Activated effector memory CD4-positive, alpha-beta T cell treated with anti-CD3 and anti-CD28 coated beads, Interleukin-2, amount 50 U/mL, for 16 hours (primary cell): ENCODE data around the gene WDR75.
"Not testable (repeated sequence)": the region's sequence is repeated elsewhere in the genome, so short reads cannot be mapped to it uniquely, and the experiment has no call there.

Source experiments
- DNase-seq: peaks from one replicate; pipeline ENCODE4 v3.0.0-alpha.2; 2020

The WDR75 gene

DNA sequence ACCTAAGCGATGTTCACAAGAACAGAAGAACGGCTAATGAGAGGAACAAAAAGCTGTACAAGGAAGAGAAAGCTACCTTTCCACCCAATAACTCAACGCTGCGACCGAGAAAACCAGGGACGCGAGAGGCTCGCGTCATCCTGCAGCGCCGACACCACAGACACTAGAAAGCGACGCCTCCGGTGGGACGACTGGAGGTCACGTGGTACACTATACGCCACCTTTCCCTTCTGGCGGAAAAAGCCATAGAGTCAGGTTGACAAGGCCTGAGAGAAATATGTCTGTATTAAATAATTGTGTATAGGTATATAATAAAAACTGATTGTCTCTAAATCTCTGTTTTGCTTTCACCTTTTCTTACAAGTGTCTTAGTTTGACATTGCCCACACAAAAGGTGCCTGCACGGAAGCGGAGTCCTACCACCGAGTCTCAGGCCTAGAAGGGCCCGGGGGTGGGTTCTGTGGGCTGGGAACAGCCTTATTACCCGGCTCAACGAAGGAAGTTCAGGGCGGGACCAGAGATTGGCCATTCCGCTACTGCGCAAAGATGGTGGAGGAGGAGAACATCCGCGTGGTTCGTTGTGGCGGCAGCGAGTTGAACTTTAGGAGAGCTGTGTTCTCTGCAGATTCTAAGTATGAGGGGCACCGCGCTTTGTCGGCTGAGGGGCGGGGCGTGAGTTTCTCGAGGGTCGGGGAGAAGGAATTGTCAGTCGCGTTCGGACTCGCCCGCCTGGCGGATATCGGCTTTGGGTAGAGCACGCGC, at the start of gene WDR75:
WDR75 (plus strand) TSS at position 528 of the 762 bp plus-strand sequence; CDS start at position 547, 19 bp downstream.
- peak; percentile 97 for DNase-seq

DNA sequence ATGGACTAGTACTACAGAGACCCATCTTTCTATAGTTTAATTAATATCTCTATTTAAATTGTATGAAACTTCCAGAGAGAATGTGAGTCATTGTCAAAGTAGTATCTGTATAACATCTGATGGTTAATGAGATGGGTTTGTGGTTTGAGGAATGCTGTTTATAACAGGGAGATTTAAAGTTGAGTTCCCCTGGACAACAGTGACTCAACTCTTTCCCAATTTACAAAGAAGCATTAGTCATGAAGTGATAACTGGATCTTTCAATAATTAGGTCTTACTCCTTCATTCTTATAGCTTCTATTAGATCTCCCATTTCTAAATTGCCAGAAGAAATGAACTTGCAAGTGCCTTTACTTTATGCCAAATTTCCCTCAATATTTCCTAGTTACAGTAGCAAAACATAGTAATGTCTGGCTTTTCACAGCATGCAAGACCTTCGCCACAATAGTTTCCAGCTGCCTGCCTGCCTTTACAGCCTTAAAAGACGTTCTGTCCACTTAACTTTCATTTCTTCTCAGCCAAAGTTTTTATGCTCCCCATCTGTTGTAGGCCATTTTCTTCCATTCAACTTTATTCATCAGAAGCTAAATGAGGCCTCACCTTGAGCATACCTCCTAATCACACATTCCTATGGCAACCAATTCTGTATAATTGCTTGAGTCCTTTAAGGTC, 47.7 kb upstream of the WDR75 start:
- DNase-seq: no peak

DNA sequence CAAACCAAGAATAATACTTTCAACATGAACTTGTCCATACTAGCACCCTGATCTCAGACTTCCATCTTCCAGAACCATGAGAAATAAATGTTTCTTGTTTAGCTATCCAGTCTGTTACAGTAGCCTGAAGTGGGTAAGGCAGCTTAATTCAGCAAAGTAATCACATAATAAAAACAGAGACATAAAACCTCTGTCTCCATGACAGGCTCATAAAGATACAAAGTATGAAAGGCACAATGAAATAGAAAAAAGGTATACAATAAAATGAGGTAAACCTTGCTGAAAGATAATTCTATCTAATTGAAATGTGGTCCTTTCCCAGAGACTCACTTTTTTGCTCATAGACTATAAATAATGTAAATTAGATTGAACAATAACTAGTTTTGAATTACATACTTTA, 46.7 kb upstream of the WDR75 start:
- no peak for DNase-seq

DNA sequence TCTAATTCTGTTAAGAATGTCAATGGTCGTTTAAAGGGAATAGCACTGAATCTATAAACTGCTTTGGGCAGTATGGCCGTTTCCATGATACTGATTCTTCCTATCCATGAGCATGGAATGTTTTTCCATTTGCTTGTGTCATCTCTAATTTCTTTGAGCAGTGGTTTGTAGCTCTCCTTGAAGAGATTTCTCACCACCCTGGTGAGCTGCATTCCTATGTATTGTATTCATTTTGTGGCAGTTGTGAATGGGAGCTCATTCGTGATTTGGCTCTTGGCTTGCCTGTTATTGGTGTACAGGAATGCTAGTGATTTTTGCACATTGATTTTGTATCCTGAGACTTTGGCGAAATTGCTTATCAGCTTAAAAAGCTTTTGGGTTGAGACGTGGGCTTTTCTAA, 38.3 kb upstream of the WDR75 start:
- no peak for DNase-seq

DNA sequence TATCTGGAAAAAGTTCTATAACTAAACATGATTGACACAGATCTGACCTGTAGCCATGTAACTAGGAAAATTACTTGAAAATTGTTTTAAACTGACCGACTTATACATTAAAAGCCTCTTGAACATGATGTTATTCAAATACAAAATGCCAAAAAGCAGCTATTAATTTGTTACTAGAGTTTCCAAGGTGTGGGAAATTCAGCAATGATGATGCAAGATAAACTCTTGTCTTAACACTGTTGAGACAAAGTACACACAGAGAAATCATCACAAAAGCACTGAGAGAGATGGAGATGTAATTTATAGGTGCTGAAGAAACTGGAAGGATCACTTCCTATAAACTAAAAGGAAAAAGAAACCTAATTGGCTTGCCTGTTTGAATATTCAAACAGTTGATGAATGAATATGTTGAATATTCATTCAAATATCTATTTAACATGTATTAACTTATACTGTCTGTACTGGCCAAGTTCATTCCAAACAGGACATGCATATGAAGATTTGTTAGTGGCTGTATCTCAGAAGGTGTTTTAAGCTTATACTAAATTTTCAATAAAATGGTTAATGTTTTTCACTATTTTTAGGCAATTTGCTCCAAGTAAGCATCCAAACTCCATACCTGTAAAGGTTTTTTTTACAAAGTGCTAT, 34.6 kb upstream of the WDR75 start:
- no peak for DNase-seq

DNA sequence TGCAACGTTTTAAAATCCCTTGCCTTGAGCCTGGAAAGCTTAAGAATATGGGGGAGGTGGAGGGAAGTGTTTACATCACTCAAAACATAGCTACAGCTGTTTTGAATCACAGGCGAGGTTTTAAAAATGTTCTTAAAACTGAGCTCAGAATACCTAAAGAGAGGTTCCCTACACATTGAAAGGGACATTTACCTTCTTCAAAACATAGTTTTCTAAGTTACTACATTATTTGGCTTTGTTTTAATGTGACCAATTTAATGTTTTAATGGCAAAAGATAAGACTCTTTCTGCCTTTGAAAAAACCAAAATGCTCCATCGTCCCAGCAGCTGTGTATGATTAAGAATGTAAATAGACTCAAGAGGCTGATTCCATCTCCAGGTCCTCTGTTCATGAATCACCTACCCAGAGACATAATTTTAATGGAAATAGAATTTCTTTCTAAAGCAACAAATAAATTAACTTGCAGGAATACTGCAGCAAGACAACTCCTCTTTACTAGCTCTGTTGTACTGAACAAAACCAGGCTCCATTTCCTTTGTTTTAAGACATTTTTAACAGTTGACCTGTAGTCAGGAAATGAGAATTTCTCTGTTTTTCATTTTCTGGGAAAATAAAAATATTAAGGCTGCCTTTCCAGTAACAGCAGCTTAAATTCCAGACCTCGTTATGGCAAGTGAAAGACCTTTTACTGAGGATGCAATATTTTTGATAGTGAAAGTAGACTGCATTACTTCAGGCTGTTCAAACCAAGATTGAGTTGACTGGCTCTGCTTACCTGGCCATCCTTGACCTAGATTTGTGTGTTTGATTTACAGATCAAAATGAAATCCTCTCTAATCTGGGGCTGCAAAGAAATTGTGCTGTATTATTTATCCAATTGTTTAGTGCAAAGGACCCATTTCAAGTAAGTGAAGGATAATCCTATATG, 33.7 kb upstream of the WDR75 start:
- DNase-seq: no peak

DNA sequence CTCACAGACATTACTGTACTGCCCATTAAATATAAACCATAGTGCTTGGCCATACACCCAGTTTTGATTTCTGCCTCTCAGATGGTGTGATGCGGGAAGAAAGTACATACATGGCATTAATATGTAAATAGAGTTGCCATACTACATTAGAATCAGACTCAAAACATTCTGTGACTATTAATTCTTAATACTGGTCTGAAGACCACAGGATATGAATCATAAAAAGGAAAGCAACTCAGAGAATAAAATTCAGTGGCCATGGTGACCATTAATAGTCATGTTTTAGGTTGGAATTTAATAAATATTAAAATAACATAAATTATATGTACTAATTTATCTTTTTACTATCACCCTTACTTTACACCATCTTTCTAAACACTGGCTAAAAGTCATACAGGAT, 33.0 kb upstream of the WDR75 start:
- DNase-seq: no peak

DNA sequence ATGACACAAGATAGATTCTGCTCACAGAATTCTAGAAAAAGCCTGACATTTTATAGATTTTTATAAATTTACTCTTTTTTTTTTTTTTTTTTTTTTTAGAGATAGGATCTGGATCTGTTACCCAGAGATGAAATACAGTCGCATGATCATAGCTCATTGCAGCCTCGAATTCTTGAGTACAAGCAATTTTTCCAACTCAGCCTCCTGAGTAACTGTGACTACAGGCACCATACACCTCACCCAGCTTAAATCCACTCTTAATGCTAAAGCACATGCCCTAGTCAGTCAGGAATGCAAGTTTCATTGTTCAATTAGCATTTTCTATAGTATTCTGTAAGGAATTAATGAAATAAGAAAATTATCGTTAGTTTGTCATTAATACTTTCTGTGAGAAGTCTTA, 32.1 kb upstream of the WDR75 start:
- no peak for DNase-seq

DNA sequence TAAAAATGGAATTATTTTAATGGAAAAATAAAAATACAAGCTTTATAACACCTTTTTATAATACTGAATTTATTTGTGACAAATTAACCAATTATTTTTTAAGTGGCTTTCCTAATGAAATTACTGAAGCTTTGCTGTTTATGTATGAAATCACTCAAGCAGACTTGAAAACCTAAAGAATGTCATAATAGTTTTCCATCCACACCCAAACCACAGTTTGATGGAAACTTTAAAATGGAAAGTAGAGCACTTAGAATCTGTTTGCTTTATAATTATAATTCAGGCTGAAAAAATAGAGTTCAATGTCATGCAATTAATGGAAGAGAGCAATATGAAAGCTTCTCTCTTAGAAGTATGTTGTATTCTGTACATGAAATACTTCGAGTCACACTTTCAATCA, 31.6 kb upstream of the WDR75 start:
- no peak for DNase-seq

DNA sequence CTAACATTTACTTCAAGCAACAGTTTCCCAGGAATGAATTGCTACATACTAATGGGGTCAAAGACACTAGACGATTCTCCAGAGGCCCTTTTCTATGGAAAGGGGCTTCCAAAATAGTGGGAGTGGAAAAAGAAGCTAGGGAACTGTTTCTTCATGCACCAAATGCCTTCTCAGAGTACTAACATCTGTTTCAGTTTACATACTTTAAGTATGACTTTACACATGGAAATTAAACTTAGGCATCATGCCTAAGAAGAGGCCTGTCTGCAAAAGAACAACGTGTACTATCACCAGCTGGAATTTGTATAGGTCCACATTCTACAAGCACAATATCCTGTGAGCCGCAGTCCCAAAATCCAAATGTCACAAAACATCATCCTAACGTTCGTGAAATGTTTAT, 29.4 kb upstream of the WDR75 start:
- no peak for DNase-seq

DNA sequence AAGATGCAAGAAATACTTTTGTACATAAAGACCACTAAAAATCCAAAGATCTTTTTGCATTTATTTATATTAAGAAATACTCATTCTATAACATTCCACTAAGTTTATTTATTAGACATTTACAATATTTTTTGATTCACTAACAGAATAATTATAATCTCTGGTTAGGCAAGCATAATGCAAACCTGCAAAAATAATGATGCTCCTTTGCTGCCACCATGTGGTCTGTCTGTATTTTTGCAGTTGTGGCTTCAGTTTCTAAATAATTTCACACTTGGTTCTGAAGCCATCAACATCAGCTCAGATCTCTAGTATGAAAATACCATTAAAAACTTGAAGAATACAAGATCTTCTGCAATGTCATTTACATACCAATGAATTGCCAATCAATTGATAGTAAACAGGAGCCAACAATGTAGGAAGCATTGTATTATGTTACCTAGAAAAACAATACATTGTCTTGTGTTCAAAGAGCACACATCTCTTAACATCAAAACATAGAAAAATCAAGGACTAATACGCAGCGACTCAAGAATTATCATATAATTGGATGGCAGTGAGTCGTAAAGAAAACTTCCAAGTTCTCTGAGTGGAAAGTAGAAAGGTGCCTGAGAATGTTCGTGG, 28.8 kb upstream of the WDR75 start:
- DNase-seq: peak; percentile 66

DNA sequence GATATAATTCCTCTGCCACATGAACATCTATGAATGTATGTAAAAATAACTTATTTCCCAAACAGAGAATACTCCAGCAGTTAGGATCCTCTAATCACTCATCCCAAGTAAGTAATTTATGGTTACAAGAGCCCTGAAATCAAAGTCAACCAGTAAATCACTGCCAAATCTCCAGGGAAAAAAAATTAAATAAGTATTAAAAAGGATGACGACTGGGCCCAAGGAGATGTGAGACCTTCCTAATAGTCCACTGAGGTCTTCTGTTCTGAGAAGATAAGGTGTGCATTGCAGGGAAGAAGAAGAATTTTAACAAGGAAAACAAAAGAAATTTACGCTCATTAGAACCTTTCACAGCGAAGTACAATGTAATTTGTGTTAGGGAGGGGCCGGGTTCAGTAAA, 28.0 kb upstream of the WDR75 start:
- no peak for DNase-seq

DNA sequence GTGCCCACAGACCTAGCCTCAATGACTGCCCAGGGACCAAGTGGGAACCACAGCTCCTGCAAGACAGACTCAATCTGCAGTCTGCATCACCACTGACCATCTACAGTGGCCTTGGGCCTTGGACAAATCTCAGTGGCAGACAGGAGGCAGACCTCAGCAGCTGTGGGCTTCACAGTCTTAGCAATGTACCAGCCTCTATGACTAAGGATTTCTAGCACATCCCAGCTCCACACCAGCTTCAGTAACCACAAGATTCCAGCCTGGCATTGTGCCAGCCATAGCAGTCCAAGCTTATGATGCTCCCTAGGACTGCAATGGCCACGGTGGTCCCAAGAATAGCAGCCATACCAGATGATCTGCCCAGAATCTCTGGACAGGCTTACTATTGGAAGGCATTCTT, 19.6 kb upstream of the WDR75 start:
- DNase-seq: no peak

DNA sequence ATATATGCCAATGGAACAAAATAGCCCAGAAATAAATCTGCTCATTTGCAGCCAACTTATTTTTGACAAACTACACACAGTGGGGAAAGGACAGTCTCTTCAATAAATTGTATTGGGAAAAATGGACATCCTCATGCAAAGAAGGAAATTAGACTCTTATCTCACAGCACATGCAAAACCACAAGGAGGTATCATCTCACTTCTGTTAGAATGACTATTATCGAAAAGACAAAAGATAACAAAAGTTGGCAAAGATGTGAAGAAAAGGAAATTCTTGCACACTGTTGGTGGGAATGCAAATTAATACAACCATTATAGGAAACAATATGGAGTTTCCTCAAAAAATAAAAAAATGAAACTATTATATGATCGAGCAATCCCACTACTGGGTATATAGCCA, 16.3 kb upstream of the WDR75 start:
- DNase-seq: no peak

DNA sequence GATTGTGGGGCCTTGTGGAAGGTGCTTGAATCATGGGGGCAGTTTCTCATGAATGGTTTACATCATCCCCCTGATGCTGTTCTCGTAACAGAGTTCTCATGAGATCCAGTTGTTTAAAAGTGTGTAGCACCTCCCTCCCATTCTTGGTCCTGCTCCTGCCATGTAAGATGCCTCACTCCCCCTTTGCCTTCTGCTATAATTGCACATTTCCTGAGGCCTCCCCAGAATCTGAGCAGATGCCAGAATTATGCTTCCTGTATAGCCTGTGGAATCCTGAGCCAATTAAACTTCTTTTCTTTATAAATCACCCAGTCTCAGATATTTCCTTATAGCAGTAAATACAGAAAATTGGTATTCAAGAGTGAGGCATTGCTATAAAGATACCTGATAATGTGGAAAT, 15.6 kb upstream of the WDR75 start:
- DNase-seq: no peak

DNA sequence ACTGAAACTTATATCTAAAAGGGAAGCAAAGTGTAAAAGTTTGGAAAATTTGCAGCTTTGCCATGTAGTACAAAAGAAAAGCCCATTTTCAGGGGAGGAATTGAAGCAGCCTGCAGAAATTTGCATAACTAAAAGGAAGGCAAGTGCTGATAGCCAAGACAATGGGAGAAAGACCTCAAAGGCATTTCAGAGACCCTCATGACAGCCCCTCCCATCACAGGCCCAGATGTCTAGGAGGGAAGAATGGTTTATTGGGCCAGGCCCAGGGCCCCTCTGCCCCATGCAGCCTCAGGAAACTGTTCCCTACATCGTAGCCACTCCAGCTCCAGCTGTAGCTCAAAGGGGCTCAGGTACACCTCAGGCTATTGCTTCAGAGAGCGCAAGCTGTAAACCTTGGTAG, 14.4 kb upstream of the WDR75 start:
- no peak for DNase-seq

DNA sequence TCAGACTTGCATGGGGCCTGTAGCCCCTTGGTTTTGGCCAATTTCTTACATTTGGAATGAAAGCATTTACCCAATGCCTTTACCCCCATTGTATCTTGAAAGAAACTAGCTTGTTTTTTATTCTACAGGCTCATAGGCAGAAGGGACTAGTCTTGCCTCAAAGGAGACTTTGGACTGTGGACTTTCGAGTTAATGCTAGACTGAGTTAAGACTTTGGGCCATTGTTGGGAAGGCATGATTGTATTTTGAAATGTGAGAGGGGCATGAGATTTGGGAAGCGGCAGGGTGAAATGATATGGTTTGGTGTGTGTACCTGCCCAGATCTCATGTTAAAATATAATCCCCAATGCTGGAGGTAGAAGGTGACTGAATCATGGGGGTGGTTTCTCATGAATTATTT, 13.4 kb upstream of the WDR75 start:
- no peak for DNase-seq

DNA sequence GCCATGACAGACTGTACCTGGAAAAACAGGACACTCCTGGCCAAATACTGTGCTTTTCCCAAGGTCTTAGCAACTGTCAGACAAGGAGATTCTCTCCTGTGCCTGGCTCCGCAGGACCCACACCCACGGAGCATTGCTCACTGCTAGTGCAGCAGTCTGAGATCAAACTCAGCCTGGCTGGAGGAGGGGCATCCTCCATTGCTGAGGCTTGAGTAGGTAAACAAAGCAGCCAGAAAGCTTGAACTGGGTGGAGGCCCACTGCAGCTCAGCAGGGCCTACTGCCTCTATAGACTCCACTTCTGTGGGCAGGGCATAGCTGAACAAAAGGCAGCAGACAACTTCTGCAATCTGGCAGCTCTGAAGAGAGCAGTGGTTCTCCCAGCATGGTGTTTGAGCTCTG, 10.8 kb upstream of the WDR75 start:
- not testable (repeated sequence) for DNase-seq

DNA sequence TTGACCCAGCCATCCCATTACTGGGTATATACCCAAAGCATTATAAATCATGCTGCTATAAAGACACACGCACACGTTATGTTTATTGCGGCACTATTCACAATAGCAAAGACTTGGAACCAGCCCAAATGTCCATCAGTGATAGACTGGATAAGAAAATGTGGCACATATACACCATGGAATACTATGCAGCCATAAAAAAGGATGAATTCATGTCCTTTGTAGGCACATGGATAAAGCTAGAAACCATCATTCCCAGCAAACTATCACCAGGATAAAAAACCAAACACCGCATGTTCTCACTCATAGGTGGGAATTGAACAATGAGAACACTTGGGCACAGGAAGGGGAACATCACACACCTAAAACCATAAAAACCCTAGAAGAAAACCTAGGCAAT, 5.5 kb upstream of the WDR75 start:
- not testable (repeated sequence) for DNase-seq

DNA sequence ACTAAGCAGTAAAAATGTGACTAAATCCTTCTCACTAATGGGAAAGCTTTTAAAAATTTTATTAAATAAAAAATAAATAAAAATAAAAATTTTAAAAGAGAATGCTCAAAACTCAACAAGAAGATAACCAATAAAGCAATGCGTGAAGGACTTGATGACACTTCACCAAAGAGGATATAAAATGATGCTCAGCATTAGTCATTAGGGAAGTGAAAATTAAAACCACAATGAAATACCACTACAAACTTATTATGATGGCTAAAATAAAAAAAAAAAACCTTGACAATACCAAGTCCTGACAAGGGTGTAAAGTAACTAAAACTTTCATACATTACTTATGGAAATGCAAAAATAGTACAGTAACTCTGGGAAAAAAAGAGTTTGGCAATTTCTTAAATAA, 3.3 kb upstream of the WDR75 start:
- DNase-seq: no peak

DNA sequence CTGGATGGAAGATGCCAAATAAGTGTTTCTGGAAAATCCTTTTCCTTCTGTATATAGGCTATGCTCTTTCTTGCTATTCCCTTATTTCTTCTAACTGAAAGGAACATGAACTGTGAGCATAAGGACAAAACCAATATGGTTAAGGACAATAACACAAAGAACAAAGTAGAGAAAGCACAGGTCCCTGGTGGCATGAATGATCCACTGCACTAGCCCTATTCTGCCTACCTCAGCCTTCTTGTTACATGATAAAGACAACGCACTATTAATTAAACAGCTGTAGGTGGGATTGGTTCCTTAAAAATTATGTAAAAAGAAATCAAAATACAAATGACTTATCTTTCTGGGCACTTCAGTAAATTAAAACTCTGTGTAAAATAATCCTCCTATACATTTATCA, 1.9 kb upstream of the WDR75 start:
- DNase-seq: no peak

DNA sequence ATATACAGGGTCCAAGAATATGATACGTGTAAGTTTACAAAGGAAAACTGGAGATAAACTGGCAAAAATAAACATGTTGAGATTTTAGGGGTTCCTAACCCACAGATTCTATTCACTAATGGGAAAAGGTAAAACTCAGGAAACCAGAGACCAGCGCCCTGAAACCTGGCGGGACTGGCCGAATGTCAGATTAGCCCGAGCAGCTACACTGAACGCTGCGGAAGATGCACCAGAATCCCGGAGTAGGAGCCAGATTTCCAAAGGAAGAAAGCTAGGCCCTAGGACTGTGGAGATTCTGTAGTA, 679 bp upstream of the WDR75 start:
- no peak for DNase-seq

DNA sequence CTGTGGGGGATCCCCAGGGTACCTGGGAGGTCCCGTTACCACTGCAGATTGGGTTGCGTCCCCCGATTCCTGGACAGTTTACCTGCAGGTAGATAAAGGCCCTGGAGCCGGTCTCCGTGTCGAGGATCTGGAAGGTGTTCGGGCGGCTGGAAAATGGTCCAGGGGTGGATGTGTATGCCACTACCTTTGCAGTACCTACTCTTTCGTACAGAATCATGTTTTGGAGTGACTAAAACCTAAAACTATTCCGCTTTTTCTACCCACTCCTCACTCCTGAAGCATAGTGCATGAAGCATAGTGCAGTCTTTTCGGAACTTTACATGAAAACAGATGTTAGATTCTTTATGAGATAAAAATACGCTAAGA, 418 bp downstream of the WDR75 start:
- DNase-seq: no peak
